OCI-LY3 (cell line): ENCODE results near the gene TBXAS1.

Source experiments
- H2AFZ ChIP-seq: fragments of 200-600, 300-600 bp; shearing (Covaris generic); 2 replicates; pipeline ENCODE4 v1.6.0; 2014; ENCODE audit warnings: antibody characterized with exemption, low read depth, low read length
- H3K27ac ChIP-seq: fragments of 200-600, 300-600 bp; sonication (generic); 2 replicates; pipeline ENCODE4 v1.5.1; 2014; ENCODE audit warnings: mild to moderate bottlenecking, low read length, moderate library complexity, mixed read lengths
- H3K27me3 ChIP-seq: fragments of 200-600, 300-600 bp; sonication (generic); 2 replicates; pipeline ENCODE4 v1.6.1; 2014; ENCODE audit warnings: low read depth, low read length, mixed read lengths
- H3K36me3 ChIP-seq: fragments of 200-600, 300-600 bp; sonication (generic); replicated peaks from 2 replicates; pipeline ENCODE3; 2014; ENCODE audit warnings: low read depth, low read length, mixed read lengths
- H3K4me1 ChIP-seq: fragments of 300-600, 200-600 bp; sonication (generic); 2 replicates; pipeline ENCODE4 v1.6.1; 2014; ENCODE audit warnings: low read length, mixed read lengths
- H3K4me2 ChIP-seq: fragments of 200-600, 300-600 bp; sonication (generic); 2 replicates; pipeline ENCODE4 v1.6.1; 2014; ENCODE audit warnings: low read length, mixed read lengths
- H3K4me3 ChIP-seq: fragments of 300-600, 200-600 bp; sonication (generic); 2 replicates; pipeline ENCODE4 v1.5.1; 2014; ENCODE audit warnings: antibody characterized with exemption, mild to moderate bottlenecking, low read length, moderate library complexity
- H3K79me2 ChIP-seq: fragments of 300-600, 200-600 bp; shearing (Covaris generic); 2 replicates; pipeline ENCODE4 v1.6.1; 2014; ENCODE audit warnings: mild to moderate bottlenecking, low read length, mixed read lengths
- H3K9ac ChIP-seq: fragments of 300-600, 200-600 bp; shearing (Covaris generic); 2 replicates; pipeline ENCODE4 v1.6.0; 2014; ENCODE audit warnings: mild to moderate bottlenecking, low read length, moderate library complexity
- H3K9me3 ChIP-seq: fragments of 200-600, 300-600 bp; shearing (Covaris generic); 2 replicates; pipeline ENCODE4 v1.6.1; 2014; ENCODE audit warnings: low read length, mixed read lengths; ENCODE audit not compliant: insufficient read depth
- H4K20me1 ChIP-seq: fragments of 200-600, 300-600 bp; sonication (generic); 2 replicates; pipeline ENCODE4 v1.6.1; 2016; ENCODE audit warnings: low read length, mixed read lengths; ENCODE audit not compliant: insufficient read depth
- CTCF ChIP-seq: fragments of 200-600, 300-600 bp; sonication (generic); IDR thresholded peaks from 2 replicates; pipeline ENCODE4 v1.5.1; 2014; ENCODE audit warnings: antibody characterized with exemption, low read length, low read depth
- EZH2phosphoT487 ChIP-seq: fragments of 200-600 bp; shearing (Covaris generic); IDR thresholded peaks from 2 replicates; pipeline ENCODE4 v1.6.1; 2018; ENCODE audit warnings: antibody characterized with exemption, mixed run types, low read depth

TBXAS1 gene

GRCh38 chr7:140028311-140028710 is 199.2 kb downstream of the TBXAS1 start:
- TF ChIP-seq CTCF (no peak), EZH2phosphoT487 (no peak)
- H3K36me3 ChIP-seq, result no peaks in the 10 kb centered on the region
- 0 out of 2 replicates have a peak, but pooled peaks cover 3% of the 10 kb centered on the region for H3K27me3 ChIP-seq
- H3K9me3 ChIP-seq, result no peaks in the 10 kb centered on the region
- H3K4me3 ChIP-seq, result no peak overlapping the region
- H3K9ac ChIP-seq, result no peak overlapping the region
- no peaks in the 10 kb centered on the region for H3K4me1 ChIP-seq
- H3K27ac ChIP-seq, result no peak overlapping the region
- H2AFZ ChIP-seq, result no peak overlapping the region
- H3K79me2 ChIP-seq, result no peaks in the 10 kb centered on the region
- no peaks in the 10 kb centered on the region for H4K20me1 ChIP-seq
- no peak overlapping the region for H3K4me2 ChIP-seq

- Histone ChIP-seq H3K36me3 (no peaks in the 10 kb centered on the region), H2AFZ (no peak overlapping the region), H3K79me2 (no peaks in the 10 kb centered on the region), H3K4me2 (no peak overlapping the region), H3K9ac (no peak overlapping the region), H4K20me1 (no peaks in the 10 kb centered on the region), H3K4me3 (no peak overlapping the region), H3K27me3 (0 out of 2 replicates have a peak, but pooled peaks cover 3% of the 10 kb centered on the region), H3K27ac (no peak overlapping the region), H3K4me1 (no peaks in the 10 kb centered on the region), H3K9me3 (no peaks in the 10 kb centered on the region)
- no peak for TF ChIP-seq CTCF
- no peak for TF ChIP-seq EZH2phosphoT487
Measured at GRCh38 chr7:140029072-140029471, 200.0 kb downstream of the TBXAS1 start.

DNA sequence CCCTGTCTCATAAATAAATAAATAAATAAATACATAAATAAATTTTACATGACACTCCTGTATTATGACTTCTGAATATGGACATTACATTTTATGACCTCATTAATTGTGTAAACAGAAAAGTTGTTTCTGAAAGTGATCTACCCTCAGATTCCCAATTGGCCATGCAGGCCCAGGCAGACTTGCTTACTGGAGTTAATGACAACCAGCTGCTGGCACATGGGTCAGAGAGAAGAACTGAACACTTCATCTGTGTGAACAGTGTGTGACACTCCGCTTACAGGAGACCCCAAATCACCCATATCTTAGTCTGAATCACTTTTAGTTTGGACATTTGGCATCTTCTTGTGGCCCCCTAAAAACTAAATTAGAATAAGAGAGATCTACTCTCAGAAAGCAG is 202.3 kb downstream of the TBXAS1 start:
- TF ChIP-seq EZH2phosphoT487 (no peak), CTCF (no peak)
- no peaks in the 10 kb centered on the region for H3K36me3 ChIP-seq
- no peak overlapping the region for H3K9ac ChIP-seq
- H4K20me1 ChIP-seq, result no peaks in the 10 kb centered on the region
- H3K79me2 ChIP-seq, result no peaks in the 10 kb centered on the region
- H3K27ac ChIP-seq, result no peak overlapping the region
- H3K4me2 ChIP-seq, result no peak overlapping the region
- H2AFZ ChIP-seq, result no peak overlapping the region
- peaks cover 3% of the 10 kb centered on the region for H3K4me1 ChIP-seq
- H3K27me3 ChIP-seq, result peaks cover 10% of the 10 kb centered on the region; the same call in 1 of the 2 replicates
- no peak overlapping the region for H3K4me3 ChIP-seq
- H3K9me3 ChIP-seq, result no peaks in the 10 kb centered on the region

DNA sequence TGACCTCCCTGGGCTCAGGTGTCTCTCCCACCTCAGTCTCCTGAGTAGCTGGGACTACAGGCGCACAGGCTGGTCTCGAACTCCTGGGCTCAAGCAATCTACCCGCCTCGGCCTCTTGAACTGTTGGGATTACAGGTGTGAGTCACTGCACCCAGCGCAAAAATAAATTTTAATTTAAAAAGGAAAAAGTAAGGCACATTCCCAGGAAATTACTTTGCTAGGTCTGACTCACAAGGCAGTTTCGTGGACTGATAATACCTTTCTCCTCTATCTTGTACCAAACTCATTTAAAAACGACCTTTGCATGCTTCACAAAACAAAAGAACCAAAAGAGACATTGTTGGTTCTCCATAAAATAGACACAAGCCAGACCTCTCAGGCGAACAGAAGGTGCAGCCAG is 204.0 kb downstream of the TBXAS1 start:
- Histone ChIP-seq H3K4me1 (peaks cover 8% of the 10 kb centered on the region), H2AFZ (no peak overlapping the region), H3K27me3 (peaks cover 10% of the 10 kb centered on the region; the same call in 1 of the 2 replicates), H3K79me2 (no peaks in the 10 kb centered on the region), H3K9ac (no peak overlapping the region), H3K36me3 (no peaks in the 10 kb centered on the region), H3K27ac (no peak overlapping the region), H3K9me3 (no peaks in the 10 kb centered on the region), H3K4me2 (no peak overlapping the region), H3K4me3 (no peak overlapping the region), H4K20me1 (no peaks in the 10 kb centered on the region)
- TF ChIP-seq EZH2phosphoT487, result no peak
- TF ChIP-seq CTCF, result no peak
